Measurements from ENCODE around the gene SLC23A2.

Gene SLC23A2

DNA sequence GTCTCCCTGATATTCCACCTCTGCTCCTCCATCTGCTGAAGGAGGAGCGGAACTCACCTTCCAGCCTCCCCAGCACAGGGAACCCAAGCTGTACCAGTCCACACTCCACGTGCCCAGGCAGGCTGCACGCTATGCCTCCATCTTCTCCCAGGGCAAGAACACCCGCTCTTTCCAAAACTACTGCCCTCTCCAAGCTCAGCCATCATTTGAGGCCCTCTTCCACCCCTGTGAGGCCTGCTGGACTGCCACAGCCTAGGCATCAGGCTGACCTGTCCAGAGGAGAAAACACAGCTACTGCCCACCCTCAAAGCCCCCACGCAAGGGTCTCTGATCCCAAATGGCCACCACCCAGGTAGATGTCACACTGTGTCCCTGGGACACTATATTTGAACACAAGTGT is 179.7 kb downstream of the SLC23A2 start:
- H3K4me1 ChIP-seq = peaks cover 0 to 24% (median 21%) of the 10 kb centered on the region in 4 donors
- H3K27ac ChIP-seq = no peak overlapping the region
- H3K36me3 ChIP-seq = no peaks in the 10 kb centered on the region
- TF ChIP-seq, protein P1, sequence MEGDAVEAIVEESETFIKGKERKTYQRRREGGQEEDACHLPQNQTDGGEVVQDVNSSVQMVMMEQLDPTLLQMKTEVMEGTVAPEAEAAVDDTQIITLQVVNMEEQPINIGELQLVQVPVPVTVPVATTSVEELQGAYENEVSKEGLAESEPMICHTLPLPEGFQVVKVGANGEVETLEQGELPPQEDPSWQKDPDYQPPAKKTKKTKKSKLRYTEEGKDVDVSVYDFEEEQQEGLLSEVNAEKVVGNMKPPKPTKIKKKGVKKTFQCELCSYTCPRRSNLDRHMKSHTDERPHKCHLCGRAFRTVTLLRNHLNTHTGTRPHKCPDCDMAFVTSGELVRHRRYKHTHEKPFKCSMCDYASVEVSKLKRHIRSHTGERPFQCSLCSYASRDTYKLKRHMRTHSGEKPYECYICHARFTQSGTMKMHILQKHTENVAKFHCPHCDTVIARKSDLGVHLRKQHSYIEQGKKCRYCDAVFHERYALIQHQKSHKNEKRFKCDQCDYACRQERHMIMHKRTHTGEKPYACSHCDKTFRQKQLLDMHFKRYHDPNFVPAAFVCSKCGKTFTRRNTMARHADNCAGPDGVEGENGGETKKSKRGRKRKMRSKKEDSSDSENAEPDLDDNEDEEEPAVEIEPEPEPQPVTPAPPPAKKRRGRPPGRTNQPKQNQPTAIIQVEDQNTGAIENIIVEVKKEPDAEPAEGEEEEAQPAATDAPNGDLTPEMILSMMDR (IDR thresholded peaks at IDR 0.05) = no peak
- H3K9me3 ChIP-seq = no peaks in the 10 kb centered on the region
- peak in 1 of 2 donors; percentile 54 for DNase-seq
- no peaks in the 10 kb centered on the region for H3K27me3 ChIP-seq
- H3K4me3 ChIP-seq = peak overlapping the region; percentile 55 to 79
- intact Hi-C loops (cut with DNase I; ENCODE audit: low total_unique reads) = no loop called here

DNA sequence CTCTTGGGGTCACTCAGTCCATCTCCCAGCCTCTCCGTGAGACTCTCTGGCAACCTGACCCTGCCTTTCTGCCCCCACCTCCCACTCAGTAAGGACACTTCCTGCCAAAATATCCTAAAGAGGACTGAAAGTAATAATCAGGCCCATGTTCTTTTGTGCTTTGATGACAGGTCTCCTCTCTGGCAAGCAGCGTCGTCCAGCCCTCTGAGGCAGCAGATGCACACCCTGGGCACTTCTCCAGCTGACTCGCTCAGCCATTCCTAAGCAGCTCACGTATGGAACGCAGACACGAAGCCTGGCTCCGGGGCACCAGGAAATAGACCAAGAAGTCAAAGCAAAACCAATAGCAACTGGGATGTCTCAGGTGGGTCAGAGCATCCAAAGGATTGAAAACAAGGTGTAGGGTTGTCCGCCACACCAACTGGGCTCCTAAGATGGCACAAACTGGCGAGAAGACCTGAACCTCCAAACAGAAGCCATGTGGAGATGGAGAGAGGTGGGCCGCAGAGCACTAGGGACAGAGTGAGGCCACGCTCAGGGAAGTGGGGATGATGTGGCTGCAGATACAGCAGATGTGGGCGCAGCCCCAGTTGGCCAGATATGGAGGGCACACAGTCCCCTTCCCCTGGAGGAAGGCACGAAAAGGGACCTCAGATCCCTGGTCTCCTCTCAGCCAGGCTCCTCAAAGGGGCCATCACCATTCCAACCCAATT is 180.3 kb downstream of the SLC23A2 start:
- Histone ChIP-seq H3K4me3 (no peak overlapping the region), H3K27me3 (no peaks in the 10 kb centered on the region), H3K36me3 (no peaks in the 10 kb centered on the region), H3K4me1 (peaks cover 0 to 24% (median 21%) of the 10 kb centered on the region in 4 donors), H3K9me3 (no peaks in the 10 kb centered on the region), H3K27ac (no peak overlapping the region)
- TF ChIP-seq, protein P1 (IDR thresholded peaks at IDR 0.05) = no peak
- intact Hi-C loops (cut with DNase I; ENCODE audit: low total_unique reads) = no loop called here
- peak in 1 of 2 donors; percentile 63 for DNase-seq

DNA sequence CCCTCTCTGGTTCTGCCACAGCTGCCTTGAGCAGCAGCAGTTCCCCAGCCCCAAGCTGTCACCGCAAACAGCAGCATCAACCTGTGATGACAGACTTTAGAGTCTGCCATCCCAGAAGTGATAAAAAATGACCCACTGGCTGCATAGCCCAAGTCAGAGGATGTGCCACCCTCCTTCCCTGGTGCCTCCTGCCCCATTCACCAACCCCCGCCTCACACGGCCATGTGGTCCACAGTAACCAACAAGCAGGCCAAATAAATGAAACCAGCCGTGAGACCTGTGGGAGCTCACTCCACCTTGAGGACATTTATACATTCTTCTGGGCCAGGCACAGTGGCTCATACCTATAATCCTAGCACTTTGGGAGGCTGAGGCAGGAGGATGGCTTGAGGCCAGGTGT is 181.4 kb downstream of the SLC23A2 start:
- Histone ChIP-seq H3K27ac (no peak overlapping the region), H3K4me3 (no peak overlapping the region), H3K27me3 (no peaks in the 10 kb centered on the region), H3K4me1 (peaks cover 0 to 24% (median 21%) of the 10 kb centered on the region in 4 donors), H3K9me3 (no peaks in the 10 kb centered on the region), H3K36me3 (no peaks in the 10 kb centered on the region)
- TF ChIP-seq, protein P1 (IDR thresholded peaks at IDR 0.05) = no peak
- intact Hi-C loops (cut with DNase I; ENCODE audit: low total_unique reads) = no loop called here
- DNase-seq = peak in 1 of 2 donors; percentile 38

DNA sequence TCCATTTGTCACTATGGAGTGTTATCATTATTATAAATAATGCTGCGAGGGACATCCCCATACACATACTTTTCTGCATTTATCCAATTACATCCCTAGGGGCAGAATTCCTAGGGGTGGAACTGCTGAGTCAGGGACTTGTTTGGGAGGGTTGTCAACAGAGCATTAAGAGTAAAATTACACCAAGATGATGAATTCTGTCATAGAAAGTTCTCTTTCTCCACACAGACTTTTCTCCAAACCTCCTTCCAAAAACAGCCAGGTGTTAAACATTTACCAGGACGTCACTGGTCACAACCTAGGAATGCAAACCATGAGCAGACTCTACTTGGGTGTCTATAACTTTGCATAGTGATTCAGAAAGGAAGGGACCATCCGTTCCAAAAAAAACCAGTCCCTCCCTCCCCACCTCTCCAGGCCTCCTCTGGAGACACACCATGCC is 184.1 kb downstream of the SLC23A2 start:
- Histone ChIP-seq H3K9me3 (no peaks in the 10 kb centered on the region), H3K27me3 (no peaks in the 10 kb centered on the region), H3K4me3 (no peak overlapping the region), H3K36me3 (no peaks in the 10 kb centered on the region), H3K27ac (no peak overlapping the region), H3K4me1 (peaks cover 0 to 17% (median 6%) of the 10 kb centered on the region in 4 donors)
- DNase-seq = no peak
- TF ChIP-seq, protein P1 (IDR thresholded peaks at IDR 0.05) = no peak
- intact Hi-C loops (cut with DNase I; ENCODE audit: low total_unique reads) = no loop called here

DNA sequence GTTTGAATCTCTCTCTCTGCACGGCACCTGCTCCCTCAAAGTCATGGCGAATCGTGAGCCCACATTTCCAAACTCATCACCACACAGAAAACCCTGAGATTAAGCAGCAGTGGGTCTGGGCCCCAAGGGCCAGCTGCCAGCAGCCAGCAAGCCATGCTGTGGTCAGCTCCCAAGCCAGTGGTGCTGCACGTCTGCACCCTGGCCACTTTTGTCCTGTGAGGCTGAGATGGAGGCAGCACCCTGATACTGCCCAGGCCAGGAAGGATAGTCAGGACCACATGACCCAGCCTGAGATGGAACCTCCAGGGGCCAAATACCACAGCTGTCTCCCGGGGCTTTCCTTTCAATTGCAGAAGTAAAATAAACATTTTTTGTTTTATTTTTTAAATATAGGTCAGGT is 185.7 kb downstream of the SLC23A2 start:
- no peaks in the 10 kb centered on the region for H3K27me3 ChIP-seq
- peaks cover 0 to 11% (median 4%) of the 10 kb centered on the region in 4 donors for H3K4me1 ChIP-seq
- H3K36me3 ChIP-seq = no peaks in the 10 kb centered on the region
- no peak overlapping the region for H3K4me3 ChIP-seq
- DNase-seq = peak in 1 of 2 donors; percentile 54
- no peak overlapping the region for H3K27ac ChIP-seq
- no peaks in the 10 kb centered on the region for H3K9me3 ChIP-seq
- TF ChIP-seq, protein P1 (IDR thresholded peaks at IDR 0.05) = no peak
- intact Hi-C loops (cut with DNase I; ENCODE audit: low total_unique reads) = loop anchor here (2.0 kb wide), 1 partner anchor 49 kb away; no protein-coding TSS in a partner anchor

Data from tibial artery (tissue), 4 donors.